PC-3 (cell line): ENCODE measurements around the gene SLC35F1. TPM values are rescaled to one million over a fixed set of nuclear protein-coding genes. Genes with fewer than 3 reads are reported as not detected.

ENCODE experiments used
- ATAC-seq: fragments of 200-7000 bp; cut with Tn5 transposase; 2 replicates; pipeline ENCODE4 v1.9.1; 2020; ENCODE audit warnings: mild to moderate bottlenecking, moderate library complexity
- BruUV-seq: library from RNA; stranded (reverse); fragments of 400-500 nt; replicated peaks from 2 replicates; lab custom pipeline; 2021; lab: Mats Ljungman, UMichigan
- CTCF ChIA-PET: fragments of 300-600 bp; sonication (Branson Sonifier 250); formaldehyde crosslinking; loops from one replicate; lab custom pipeline; 2022; ENCODE audit warnings: antibody characterized with exemption; lab: Charles Lee
- POLR2A ChIA-PET: fragments of 300-600 bp; sonication (Branson Sonifier 250); formaldehyde crosslinking; loops from one replicate; lab custom pipeline; 2022; ENCODE audit warnings: antibody characterized with exemption; ENCODE audit not compliant: unreplicated experiment; lab: Charles Lee
- DNase-seq: peaks from one replicate; pipeline ENCODE4 v3.0.0-alpha.2; 2015
- H2AFZ ChIP-seq: fragments of 300-600 bp; sonication (generic); 2 replicates; pipeline ENCODE4 v1.6.0; 2016; ENCODE audit warnings: antibody characterized with exemption, low read length
- H3F3A ChIP-seq: fragments of 300-600 bp; sonication (generic); one replicate; pipeline ENCODE4 v1.6.0; 2017; ENCODE audit warnings: antibody characterized with exemption, low read length, control low read depth, mild to moderate bottlenecking; ENCODE audit not compliant: unreplicated experiment
- H3K27ac ChIP-seq: fragments of 300-600 bp; sonication (generic); 2 replicates; pipeline ENCODE4 v1.5.1; 2016; ENCODE audit warnings: mild to moderate bottlenecking, low read length
- H3K27me3 ChIP-seq: fragments of 300-600 bp; sonication (generic); 2 replicates; pipeline ENCODE4 v1.6.1; 2016; ENCODE audit warnings: low read length, mixed read lengths
- H3K36me3 ChIP-seq: fragments of 300-600 bp; sonication (generic); 2 replicates; pipeline ENCODE4 v1.6.1; 2016; ENCODE audit warnings: low read depth, mixed run types, low read length, mixed read lengths
- H3K4me1 ChIP-seq: fragments of 300-600 bp; sonication (generic); 2 replicates; pipeline ENCODE4 v1.5.1; 2016; ENCODE audit warnings: low read length; ENCODE audit not compliant: insufficient read depth
- H3K4me2 ChIP-seq: fragments of 300-600 bp; sonication (generic); 2 replicates; pipeline ENCODE4 v1.6.0; 2016; ENCODE audit warnings: low read length
- H3K4me3 ChIP-seq: fragments of 300-600 bp; sonication (generic); 2 replicates; pipeline ENCODE4 v1.5.1; 2016; ENCODE audit warnings: mild to moderate bottlenecking, low read length, mixed read lengths
- H3K79me2 ChIP-seq: fragments of 300-600 bp; sonication (generic); 2 replicates; pipeline ENCODE4 v1.6.1; 2017; ENCODE audit warnings: low read length, mixed read lengths
- H3K9ac ChIP-seq: fragments of 300-600 bp; sonication (generic); 2 replicates; pipeline ENCODE4 v1.6.0; 2016; ENCODE audit warnings: mild to moderate bottlenecking, low read length
- H3K9me2 ChIP-seq: fragments of 300-600 bp; sonication (generic); replicated peaks from 2 replicates; pipeline ENCODE4 v1.6.1; 2016; ENCODE audit warnings: mixed run types, low read length, mixed read lengths
- H3K9me3 ChIP-seq: fragments of 300-600 bp; sonication (generic); 2 replicates; pipeline ENCODE4 v1.6.1; 2016; ENCODE audit warnings: low read length, mixed read lengths
- H4K20me1 ChIP-seq: fragments of 300-600 bp; sonication (generic); 2 replicates; pipeline ENCODE4 v1.6.1; 2016; ENCODE audit warnings: low read length, mixed read lengths
- EZH2 ChIP-seq: fragments of 300-600 bp; sonication (generic); IDR thresholded peaks from one replicate; pipeline ENCODE4 v1.6.1; 2017; ENCODE audit warnings: antibody characterized with exemption, mild to moderate bottlenecking, low read length; ENCODE audit not compliant: unreplicated experiment
- EZH2phosphoT487 ChIP-seq: fragments of 300-600 bp; sonication (generic); IDR thresholded peaks from 2 replicates; pipeline ENCODE4 v1.6.1; 2018; ENCODE audit warnings: mild to moderate bottlenecking, antibody characterized with exemption, low read length, borderline replicate concordance
- intact Hi-C: fragments of 100-400 bp; cut with micrococcal nuclease; formaldehyde crosslinking; loops from 2 replicates; pipeline ENCODE4 v1.9.0; 2023
- total RNA-seq: library from RNA; depleted of rRNA; stranded (reverse); fragments of >200 nt; gene quantifications from 2 replicates; pipeline ENCODE4 v1.2.3, GENCODE V29; 2014
- TF ChIP-seq, protein P1 (sequence below): fragments of 300-600 bp; sonication (generic); conservative IDR thresholded peaks from 2 replicates; pipeline ENCODE4 v1.5.1; 2017; ENCODE audit warnings: antibody characterized with exemption, low read depth, mild to moderate bottlenecking, low read length

SLC35F1 gene
- total RNA-seq, 1 experiment from 2014 or later = not detected

DNA sequence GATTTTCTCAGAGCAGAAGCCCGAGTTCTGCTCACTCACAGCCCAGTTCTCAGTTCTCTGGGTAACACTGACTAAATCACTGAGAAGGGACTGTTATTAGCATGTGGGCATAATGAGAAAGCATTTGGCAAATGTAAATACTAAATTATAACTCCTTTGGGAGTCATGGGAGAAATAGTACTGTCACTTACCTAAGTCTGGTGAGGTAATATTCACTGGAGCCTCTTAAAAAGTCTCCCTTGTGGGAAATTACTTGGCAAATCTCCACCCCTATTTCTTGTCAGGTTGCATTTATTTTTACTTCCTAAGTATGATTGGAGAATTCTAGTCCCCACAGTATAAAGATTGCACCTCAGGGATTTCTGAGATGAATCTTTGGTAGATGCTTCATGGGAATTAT lies 254.3 kb downstream of the SLC35F1 start:
- Histone ChIP-seq H3K9me3 (no peaks in the 10 kb centered on the region), H3K27ac (no peak overlapping the region), H3K36me3 (no peaks in the 10 kb centered on the region), H3K27me3 (peaks cover 17% of the 10 kb centered on the region), H3K4me1 (no peaks in the 10 kb centered on the region), H3K79me2 (no peaks in the 10 kb centered on the region), H3K4me3 (no peak overlapping the region), H4K20me1 (no peaks in the 10 kb centered on the region), H2AFZ (no peak overlapping the region), H3K9me2 (no peaks in the 10 kb centered on the region), H3K9ac (no peak overlapping the region), H3F3A (no peaks in the 10 kb centered on the region), H3K4me2 (no peak overlapping the region)
- ChIA-PET POLR2A (no interaction called here), CTCF (no interaction called here)
- intact Hi-C loops = no loop called here
- BruUV-seq = no TSS peak
- DNase-seq = no peak
- ATAC-seq = no peak
- TF ChIP-seq EZH2 (no peak), EZH2phosphoT487 (no peak)
- TF ChIP-seq, protein P1, sequence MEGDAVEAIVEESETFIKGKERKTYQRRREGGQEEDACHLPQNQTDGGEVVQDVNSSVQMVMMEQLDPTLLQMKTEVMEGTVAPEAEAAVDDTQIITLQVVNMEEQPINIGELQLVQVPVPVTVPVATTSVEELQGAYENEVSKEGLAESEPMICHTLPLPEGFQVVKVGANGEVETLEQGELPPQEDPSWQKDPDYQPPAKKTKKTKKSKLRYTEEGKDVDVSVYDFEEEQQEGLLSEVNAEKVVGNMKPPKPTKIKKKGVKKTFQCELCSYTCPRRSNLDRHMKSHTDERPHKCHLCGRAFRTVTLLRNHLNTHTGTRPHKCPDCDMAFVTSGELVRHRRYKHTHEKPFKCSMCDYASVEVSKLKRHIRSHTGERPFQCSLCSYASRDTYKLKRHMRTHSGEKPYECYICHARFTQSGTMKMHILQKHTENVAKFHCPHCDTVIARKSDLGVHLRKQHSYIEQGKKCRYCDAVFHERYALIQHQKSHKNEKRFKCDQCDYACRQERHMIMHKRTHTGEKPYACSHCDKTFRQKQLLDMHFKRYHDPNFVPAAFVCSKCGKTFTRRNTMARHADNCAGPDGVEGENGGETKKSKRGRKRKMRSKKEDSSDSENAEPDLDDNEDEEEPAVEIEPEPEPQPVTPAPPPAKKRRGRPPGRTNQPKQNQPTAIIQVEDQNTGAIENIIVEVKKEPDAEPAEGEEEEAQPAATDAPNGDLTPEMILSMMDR = no peak

DNA sequence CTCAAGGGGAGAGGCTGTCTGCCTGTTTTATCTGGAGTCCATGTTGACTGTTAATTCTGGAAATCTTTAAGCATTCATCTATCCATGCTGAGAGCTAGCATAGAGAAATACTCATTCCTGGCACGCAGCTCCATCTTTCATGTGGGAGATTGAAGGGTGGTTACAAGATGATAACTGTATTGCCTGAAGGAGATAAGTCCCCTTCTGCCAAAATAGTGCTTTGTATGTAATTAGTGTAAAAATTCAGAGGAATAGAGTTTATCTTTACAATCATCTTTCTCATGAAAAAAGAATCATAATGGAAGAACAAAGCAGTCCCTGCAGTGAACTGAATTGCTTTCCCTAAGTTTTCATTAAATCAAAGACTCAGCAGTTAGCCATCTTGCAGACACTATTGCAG lies 256.5 kb downstream of the SLC35F1 start:
- Histone ChIP-seq H3K4me1 (no peaks in the 10 kb centered on the region), H3K4me2 (no peak overlapping the region), H4K20me1 (no peaks in the 10 kb centered on the region), H3K36me3 (no peaks in the 10 kb centered on the region), H3F3A (no peaks in the 10 kb centered on the region), H3K9ac (no peak overlapping the region), H3K27me3 (peaks cover 12% of the 10 kb centered on the region), H3K27ac (no peak overlapping the region), H3K4me3 (no peak overlapping the region), H3K9me2 (no peaks in the 10 kb centered on the region), H3K79me2 (no peaks in the 10 kb centered on the region), H2AFZ (no peak overlapping the region), H3K9me3 (no peaks in the 10 kb centered on the region)
- POLR2A ChIA-PET = no interaction called here
- no peak for TF ChIP-seq EZH2
- TF ChIP-seq, protein P1 = no peak
- no peak for TF ChIP-seq EZH2phosphoT487
- CTCF ChIA-PET = no interaction called here
- DNase-seq (no peak), ATAC-seq (no peak)
- intact Hi-C loops = no loop called here
- BruUV-seq = no TSS peak

DNA sequence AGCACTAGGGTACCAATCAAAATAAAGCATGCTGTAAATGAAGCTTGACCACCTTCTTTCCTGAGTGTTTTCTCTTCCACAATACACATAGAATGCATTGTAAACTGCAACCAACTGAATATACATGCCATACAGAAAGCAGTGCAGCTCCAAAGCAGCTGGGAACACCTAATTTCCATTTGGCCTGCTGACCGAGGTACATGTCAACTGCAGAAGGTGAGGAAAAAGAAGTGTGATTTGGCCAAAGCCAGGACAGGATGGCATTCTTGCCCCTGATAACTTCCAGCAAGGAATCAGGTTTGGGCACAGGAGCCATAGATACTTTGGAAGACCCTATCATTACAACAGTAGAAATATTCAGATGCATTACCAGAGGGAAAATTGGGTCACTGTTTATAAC lies 258.4 kb downstream of the SLC35F1 start:
- H3K27ac ChIP-seq = no peak overlapping the region
- TF ChIP-seq, protein P1 = no peak
- no peak for TF ChIP-seq EZH2
- TF ChIP-seq EZH2phosphoT487 = no peak
- intact Hi-C loops = no loop called here
- no peak for ATAC-seq
- H3K36me3 ChIP-seq = no peaks in the 10 kb centered on the region
- H3K9ac ChIP-seq = no peak overlapping the region
- DNase-seq = no peak
- H3K4me1 ChIP-seq = no peaks in the 10 kb centered on the region
- no TSS peak for BruUV-seq
- ChIA-PET CTCF (no interaction called here), POLR2A (no interaction called here)
- no peak overlapping the region for H2AFZ ChIP-seq
- 0 out of 2 replicates have a peak, but pooled peaks cover under 1% of the 10 kb centered on the region for H3K27me3 ChIP-seq
- H3F3A ChIP-seq = no peaks in the 10 kb centered on the region
- no peak overlapping the region for H3K4me2 ChIP-seq
- no peak overlapping the region for H3K4me3 ChIP-seq
- no peaks in the 10 kb centered on the region for H3K9me3 ChIP-seq
- H4K20me1 ChIP-seq = no peaks in the 10 kb centered on the region
- H3K9me2 ChIP-seq = no peaks in the 10 kb centered on the region
- H3K79me2 ChIP-seq = no peaks in the 10 kb centered on the region
